Dermis blood vessel endothelial cell (primary cell): ENCODE results near the gene APOLD1. TPM values are rescaled to one million over a fixed set of nuclear protein-coding genes. Genes with fewer than 3 reads are reported as not detected.
A peak's percentile ranks its signal among the peaks of the same experiment; 100 is the strongest.

ENCODE experiments used
- DNase-seq: peaks from one replicate; pipeline ENCODE4 v3.0.0; 2010
- total RNA-seq: library from RNA; depleted of rRNA; stranded (reverse); fragments of >200 nt; gene quantifications from 2 replicates; pipeline ENCODE4 v1.2.3, GENCODE V29; 2014

Gene APOLD1
- total RNA-seq, 1 donor from 2014 or later = 63.8 TPM

DNA sequence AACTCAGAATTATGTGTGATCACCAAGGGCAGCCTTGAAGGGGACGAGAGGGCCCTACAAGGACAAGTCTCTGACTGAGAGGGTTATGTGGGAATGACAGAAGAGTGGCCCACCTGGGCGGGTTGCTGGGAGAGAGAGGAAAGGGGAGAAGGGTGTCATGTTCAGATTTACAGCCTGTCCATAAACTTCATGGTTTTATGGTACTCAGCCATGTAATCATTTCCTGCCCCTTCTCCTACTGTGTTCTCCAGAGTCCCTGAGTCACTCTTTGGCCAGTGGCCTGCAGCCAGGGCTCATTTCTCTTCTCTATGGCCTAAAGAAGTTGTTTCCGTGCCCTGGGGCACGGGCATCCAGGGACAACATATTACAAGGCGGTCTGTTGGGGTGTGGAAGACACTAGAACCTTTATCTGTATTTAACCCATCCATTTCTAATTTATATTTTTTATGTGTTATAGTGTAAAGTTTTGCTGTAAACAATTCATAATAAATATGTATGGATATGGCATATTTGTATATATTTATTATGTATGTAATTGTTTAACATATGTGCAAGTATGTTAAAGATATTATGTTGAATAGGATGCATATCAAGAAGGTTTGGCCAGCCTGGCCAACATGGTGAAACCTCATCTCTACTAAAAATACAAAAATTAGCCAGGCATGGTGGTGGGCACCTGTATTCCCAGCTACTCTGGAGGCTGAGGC is 54.6 kb downstream of the APOLD1 start:
- peak; percentile 89 for DNase-seq

DNA sequence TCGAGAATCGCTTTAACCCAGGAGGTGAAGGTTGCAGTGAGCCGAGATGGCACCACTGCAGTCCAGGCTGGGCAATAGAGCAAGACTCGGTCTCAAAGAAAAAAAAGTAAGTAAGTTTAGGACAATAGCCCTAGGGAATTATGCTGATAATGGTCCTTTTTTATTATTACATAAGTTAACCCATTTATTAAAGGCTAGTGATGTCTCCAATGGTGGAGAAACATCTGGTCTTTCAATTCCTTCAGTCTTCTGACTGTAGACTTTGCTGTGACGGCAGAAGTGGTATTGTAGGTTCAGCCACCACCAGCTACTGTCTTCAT is 55.1 kb downstream of the APOLD1 start:
- no peak for DNase-seq

Other genes starting within 250 kb of the APOLD1 start
- gene DUSP16, start 222.8 kb upstream of the APOLD1 start, total RNA-seq = 9.2 and 13.1 TPM in 2 replicates
- 37.9 and 42.4 TPM in 2 replicates for gene CREBL2, start 173.8 kb upstream of the APOLD1 start, total RNA-seq
- gene GPR19, start 89.5 kb upstream of the APOLD1 start, total RNA-seq = 0.17 and 0.84 TPM in 2 replicates
- gene CDKN1B, start 68.3 kb upstream of the APOLD1 start, total RNA-seq = 67.7 and 75.4 TPM in 2 replicates
- gene DDX47, start 27.7 kb downstream of the APOLD1 start, total RNA-seq = 83.0 and 87.7 TPM in 2 replicates
- 3.2 and 10.7 TPM in 2 replicates for gene GPRC5A, start 105.9 kb downstream of the APOLD1 start, total RNA-seq
- gene GPRC5D, start 166.5 kb downstream of the APOLD1 start, total RNA-seq = 0.17 TPM in 1 of 2 replicates, not detected in the other
- 23.3 and 34.7 TPM in 2 replicates for gene HEBP1, start 214.6 kb downstream of the APOLD1 start, total RNA-seq